Left lung (tissue), 10 donors: ENCODE measurements around the gene MMP28. TPM values are rescaled to one million over a fixed set of nuclear protein-coding genes. Genes with fewer than 3 reads are reported as not detected.

Experiments used
- ATAC-seq: fragments of 200-7000 bp; cut with Tn5 transposase; one replicate; pipeline ENCODE4 v1.9.1; 2020; ENCODE audit warnings: moderate library complexity
- DNase-seq, 4 donors: peaks; one replicate each; pipeline ENCODE4 v3.0.0-alpha.2; 2013 to 2020
- H3K27ac ChIP-seq, 2 donors: fragments of 200-600 bp; sonication (generic) in 1 of 2; one replicate each; pipeline versions ENCODE4 v1.5.0 to v1.8.0; 2020 to 2021
- H3K27me3 ChIP-seq, 2 donors: fragments of 200-600 bp; sonication (generic) in 1 of 2; one replicate each; pipeline versions ENCODE4 v1.5.0 to v1.8.0; 2020 to 2021
- H3K36me3 ChIP-seq, 2 donors: fragments of 200-600 bp; sonication (generic) in 1 of 2; one replicate each; pipeline versions ENCODE4 v1.5.0 to v1.8.0; 2020 to 2021
- H3K4me1 ChIP-seq, 2 donors: fragments of 200-600 bp; one replicate each; pipeline ENCODE4 v1.8.0; 2021
- H3K4me3 ChIP-seq, 2 donors: fragments of 200-600 bp; sonication (generic) in 1 of 2; one replicate each; pipeline versions ENCODE4 v1.5.0 to v1.8.0; 2020 to 2021; ENCODE audit warnings: mild to moderate bottlenecking in 1 of 2
- H3K9me3 ChIP-seq, 2 donors: fragments of 200-600 bp; sonication (generic) in 1 of 2; one replicate each; pipeline versions ENCODE4 v1.5.0 to v1.8.0; 2020 to 2021
- intact Hi-C, 2 donors: fragments of 100-400 bp; cut with DNase I; formaldehyde crosslinking; loops; one replicate each; pipeline versions ENCODE4 v1.11.2 to v1.14.2; 2022
- polyA plus RNA-seq, 6 donors: library from polyadenylated mRNA; unstranded; fragments of 120-200 nt; gene quantifications; one replicate each; pipeline ENCODE4 v1.2.1, GENCODE V29; 2013; ENCODE audit not compliant: insufficient read length in 6 of 6
- total RNA-seq, 2 donors: library from RNA; stranded (reverse); fragmentation: NEBNext Ultra II Directional; extraction: Animal tissue kit (Norgen Biotek cat#: 25700); gene quantifications; one replicate each; pipeline ENCODE4 v1.2.1, GENCODE V29; 2021
- TF ChIP-seq, protein P1 (sequence below), 2 donors: fragments of 200-600 bp; sonication (generic) in 1 of 2; IDR thresholded peaks; one replicate each; pipeline versions ENCODE4 v1.5.0 to v1.8.0; 2021; ENCODE audit warnings: antibody characterized with exemption in 2 of 2
- donor health status: DM: no; HTN: yes; CAD: no.
- donor health status: DM: no; HTN: no; CAD: no.

The MMP28 gene
- total and polyA plus RNA-seq, 8 donors: 6.6 to 95.0 (median 8.5) TPM

GRCh38 chr17:35717475-35717874 is 78.0 kb downstream of the MMP28 start:
- TF ChIP-seq, protein P1, sequence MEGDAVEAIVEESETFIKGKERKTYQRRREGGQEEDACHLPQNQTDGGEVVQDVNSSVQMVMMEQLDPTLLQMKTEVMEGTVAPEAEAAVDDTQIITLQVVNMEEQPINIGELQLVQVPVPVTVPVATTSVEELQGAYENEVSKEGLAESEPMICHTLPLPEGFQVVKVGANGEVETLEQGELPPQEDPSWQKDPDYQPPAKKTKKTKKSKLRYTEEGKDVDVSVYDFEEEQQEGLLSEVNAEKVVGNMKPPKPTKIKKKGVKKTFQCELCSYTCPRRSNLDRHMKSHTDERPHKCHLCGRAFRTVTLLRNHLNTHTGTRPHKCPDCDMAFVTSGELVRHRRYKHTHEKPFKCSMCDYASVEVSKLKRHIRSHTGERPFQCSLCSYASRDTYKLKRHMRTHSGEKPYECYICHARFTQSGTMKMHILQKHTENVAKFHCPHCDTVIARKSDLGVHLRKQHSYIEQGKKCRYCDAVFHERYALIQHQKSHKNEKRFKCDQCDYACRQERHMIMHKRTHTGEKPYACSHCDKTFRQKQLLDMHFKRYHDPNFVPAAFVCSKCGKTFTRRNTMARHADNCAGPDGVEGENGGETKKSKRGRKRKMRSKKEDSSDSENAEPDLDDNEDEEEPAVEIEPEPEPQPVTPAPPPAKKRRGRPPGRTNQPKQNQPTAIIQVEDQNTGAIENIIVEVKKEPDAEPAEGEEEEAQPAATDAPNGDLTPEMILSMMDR (IDR thresholded peaks at IDR 0.05): no peak
- peak overlapping the region in 1 of 2 donors; percentile 16 for H3K27ac ChIP-seq
- peaks cover 0 to 66% of the 10 kb centered on the region in 2 donors for H3K36me3 ChIP-seq
- peak in 1 of 4 donors; percentile 9 for DNase-seq
- intact Hi-C loops: no loop called here
- peak; percentile 42 for ATAC-seq
- H3K4me3 ChIP-seq: no peak overlapping the region
- H3K4me1 ChIP-seq: peaks cover 14 to 15% of the 10 kb centered on the region in 2 donors
- no peaks in the 10 kb centered on the region for H3K27me3 ChIP-seq
- no peaks in the 10 kb centered on the region for H3K9me3 ChIP-seq

- TF ChIP-seq, protein P1 (IDR thresholded peaks at IDR 0.05): no peak
- no peak overlapping the region for H3K4me3 ChIP-seq
- H3K27me3 ChIP-seq: no peaks in the 10 kb centered on the region
- ATAC-seq: peak; percentile 70
- H3K9me3 ChIP-seq: no peaks in the 10 kb centered on the region
- peak overlapping the region in 1 of 2 donors; percentile 16 for H3K27ac ChIP-seq
- intact Hi-C loops: no loop called here
- no peak for DNase-seq
- peaks cover 14 to 15% of the 10 kb centered on the region in 2 donors for H3K4me1 ChIP-seq
- H3K36me3 ChIP-seq: peaks cover 0 to 63% of the 10 kb centered on the region in 2 donors
Observed at GRCh38 chr17:35716897-35717465, 78.5 kb downstream of the MMP28 start.

GRCh38 chr17:35716173-35716572 is 79.3 kb downstream of the MMP28 start:
- H3K9me3 ChIP-seq: no peaks in the 10 kb centered on the region
- DNase-seq: no peak
- no peak for ATAC-seq
- H3K27me3 ChIP-seq: no peaks in the 10 kb centered on the region
- H3K4me3 ChIP-seq: no peak overlapping the region
- H3K4me1 ChIP-seq: peaks cover 14 to 15% of the 10 kb centered on the region in 2 donors
- no peak overlapping the region for H3K27ac ChIP-seq
- H3K36me3 ChIP-seq: peaks cover 0 to 62% of the 10 kb centered on the region in 2 donors
- intact Hi-C loops: no loop called here
- TF ChIP-seq, protein P1 (IDR thresholded peaks at IDR 0.05): no peak

Other genes with a start within 250 kb of the MMP28 start
- under 1 TPM; 0.21 to 0.26 TPM for gene SLFN14, start 234.8 kb downstream of the MMP28 start, total RNA-seq
- gene SLFN14, start 234.8 kb downstream of the MMP28 start, polyA plus RNA-seq: 1 to 10 TPM in 1 of 6 donors, under 1 TPM in 5; 0.62 to 1.1 (median 0.81) TPM
- 1 to 10 TPM; 5.9 to 6.4 TPM for gene PEX12, start 217.1 kb downstream of the MMP28 start, total RNA-seq
- gene PEX12, start 217.1 kb downstream of the MMP28 start, polyA plus RNA-seq: 10 to 100 TPM in 3 of 6 donors, 1 to 10 TPM in 3; 8.6 to 10.6 (median 9.8) TPM
- 100 to 1,000 TPM; 173 to 195 TPM for gene AP2B1, start 208.3 kb downstream of the MMP28 start, total RNA-seq
- 100 to 1,000 TPM; 132 to 158 (median 152) TPM for gene AP2B1, start 208.3 kb downstream of the MMP28 start, polyA plus RNA-seq
- under 1 TPM; 0.52 to 0.82 TPM for gene RASL10B, start 64.0 kb downstream of the MMP28 start, total RNA-seq
- 1 to 10 TPM; 2.9 to 3.4 (median 3.1) TPM for gene RASL10B, start 64.0 kb downstream of the MMP28 start, polyA plus RNA-seq
- 1 to 10 TPM in 1 of 2 donors, under 1 TPM in 1; 0.35 to 1.6 TPM for gene GAS2L2, start 42.4 kb downstream of the MMP28 start, total RNA-seq
- gene GAS2L2, start 42.4 kb downstream of the MMP28 start, polyA plus RNA-seq: 1 to 10 TPM in 4 of 6 donors, under 1 TPM in 2; 0.15 to 1.8 (median 1.1) TPM
- gene C17orf50, start 34.8 kb downstream of the MMP28 start, total RNA-seq: not detected
- gene C17orf50, start 34.8 kb downstream of the MMP28 start, polyA plus RNA-seq: under 1 TPM in 3 of 6 donors, not detected in 3; 0.16 to 0.21 (median 0.20) TPM
- 100 to 1,000 TPM; 140 to 163 TPM for gene TAF15, start 13.8 kb upstream of the MMP28 start, total RNA-seq
- gene TAF15, start 13.8 kb upstream of the MMP28 start, polyA plus RNA-seq: 100 to 1,000 TPM; 232 to 277 (median 251) TPM
- under 1 TPM in 1 of 2 donors, not detected in 1; 0.37 TPM for gene HEATR9, start 73.2 kb upstream of the MMP28 start, total RNA-seq
- gene HEATR9, start 73.2 kb upstream of the MMP28 start, polyA plus RNA-seq: under 1 TPM in 4 of 6 donors, not detected in 2; 0.17 to 0.28 (median 0.19) TPM
- gene CCL5, start 84.7 kb upstream of the MMP28 start, total RNA-seq: 10 to 100 TPM in 1 of 2 donors, 1 to 10 TPM in 1; 5.3 to 12.4 TPM
- gene CCL5, start 84.7 kb upstream of the MMP28 start, polyA plus RNA-seq: 1 to 10 TPM; 2.9 to 5.8 (median 3.7) TPM
- 1 to 10 TPM in 1 of 2 donors, not detected in 1; 1.8 TPM for gene RDM1, start 135.1 kb upstream of the MMP28 start, total RNA-seq
- 1 to 10 TPM; 2.3 to 4.2 (median 2.5) TPM for gene RDM1, start 135.1 kb upstream of the MMP28 start, polyA plus RNA-seq
- not detected for gene LYZL6, start 148.1 kb upstream of the MMP28 start, total RNA-seq
- gene LYZL6, start 148.1 kb upstream of the MMP28 start, polyA plus RNA-seq: not detected
- gene CCL16, start 185.9 kb upstream of the MMP28 start, total RNA-seq: not detected
- 1 to 10 TPM in 3 of 6 donors, under 1 TPM in 3; 0.40 to 1.2 (median 0.97) TPM for gene CCL16, start 185.9 kb upstream of the MMP28 start, polyA plus RNA-seq
- 10 to 100 TPM; 14.2 to 23.3 TPM for gene CCL14, start 191.1 kb upstream of the MMP28 start, total RNA-seq
- 100 to 1,000 TPM in 2 of 6 donors, 10 to 100 TPM in 4; 64.7 to 123 (median 90.9) TPM for gene CCL14, start 191.1 kb upstream of the MMP28 start, polyA plus RNA-seq
- gene CCL15, start 205.9 kb upstream of the MMP28 start, total RNA-seq: 1 to 10 TPM in 1 of 2 donors, under 1 TPM in 1; 0.23 to 1.3 TPM
- under 1 TPM in 4 of 6 donors, not detected in 2; 0.15 to 0.43 (median 0.33) TPM for gene CCL15, start 205.9 kb upstream of the MMP28 start, polyA plus RNA-seq
- gene CCL23, start 222.3 kb upstream of the MMP28 start, total RNA-seq: 1 to 10 TPM; 6.6 to 9.3 TPM
- under 1 TPM in 4 of 6 donors, not detected in 2; 0.32 to 0.52 (median 0.45) TPM for gene CCL23, start 222.3 kb upstream of the MMP28 start, polyA plus RNA-seq